Heart right ventricle (tissue), 16 donors: ENCODE results near the gene PPP1R16B. TPM values are rescaled to one million over a fixed set of nuclear protein-coding genes. Genes with fewer than 3 reads are reported as not detected.

Experiments used
- ATAC-seq, 8 donors: fragments of 200-7000 bp; cut with Tn5 transposase; one replicate each; pipeline ENCODE4 v1.9.1; 2020; ENCODE audit warnings: mild to moderate bottlenecking in 8 of 8, moderate library complexity in 8 of 8, moderate number of reproducible peaks in 1 of 8
- DNase-seq, 2 donors: peaks; one replicate each; pipeline ENCODE4 v3.0.0-alpha.2; 2020
- H3K27ac ChIP-seq, 10 donors: fragments of 200-600 bp; sonication (generic) in 2 of 10; one replicate each; pipeline versions ENCODE4 v1.5.0 to v1.8.0; 2020 to 2022; ENCODE audit warnings: mild to moderate bottlenecking in 3 of 10
- H3K27me3 ChIP-seq, 7 donors: fragments of 200-600 bp; one replicate each; pipeline ENCODE4 v1.8.0; 2021 to 2022; ENCODE audit warnings: mild to moderate bottlenecking in 2 of 7
- H3K36me3 ChIP-seq, 9 donors: fragments of 200-600 bp; sonication (generic) in 1 of 9; one replicate each; pipeline versions ENCODE4 v1.5.0 to v1.8.0; 2020 to 2022; ENCODE audit warnings: mild to moderate bottlenecking in 2 of 9
- H3K4me1 ChIP-seq, 9 donors: fragments of 200-600 bp; sonication (generic) in 1 of 9; one replicate each; pipeline versions ENCODE4 v1.5.0 to v1.8.0; 2020 to 2022; ENCODE audit warnings: mild to moderate bottlenecking in 4 of 9
- H3K4me3 ChIP-seq, 10 donors: fragments of 200-600 bp; sonication (generic) in 2 of 10; one replicate each; pipeline versions ENCODE4 v1.5.0 to v1.8.0; 2020 to 2022; ENCODE audit warnings: mild to moderate bottlenecking in 7 of 10, moderate library complexity in 2 of 10
- H3K9me3 ChIP-seq, 11 donors: fragments of 200-600 bp in 10 of 11; sonication (generic) in 2 of 11; one replicate each; pipeline versions ENCODE4 v1.5.0 to v1.8.0; 2013 to 2022; ENCODE audit warnings: mild to moderate bottlenecking in 2 of 11, control low read depth in 1 of 11, moderate library complexity in 1 of 11
- WGBS, 2 donors: extraction: QIAGEN DNeasy Blood & Tissue Kit; methylation state at CpG; one replicate each; pipeline ENCODE4 v1.1.7; 2013; ENCODE audit warnings: inconsistent platforms in 1 of 2; 5-methylcytosine and 5-hydroxymethylcytosine counted together
- intact Hi-C, 10 donors: fragments of 100-400 bp; cut with DNase I; formaldehyde crosslinking; loops; one replicate each; pipeline versions ENCODE4 v1.11.1 to v1.14.2; 2022
- polyA plus RNA-seq, 2 donors: library from polyadenylated mRNA; stranded (reverse); fragments of 200-250 nt; gene quantifications; one replicate each; pipeline ENCODE4 v1.2.3, GENCODE V29; 2013
- total RNA-seq, 10 donors: library from RNA; stranded (reverse); fragmentation: NEBNext Ultra II Directional in 3 of 10; extraction: Animal tissue kit (Norgen Biotek cat#: 25700) in 3 of 10; gene quantifications; one replicate each; pipeline versions ENCODE4 v1.2.1 to v1.2.4, GENCODE V29; 2021 to 2023
- TF ChIP-seq, protein P1 (sequence below), 9 donors: fragments of 200-600 bp; sonication (generic) in 2 of 9; IDR thresholded peaks; one replicate each; pipeline versions ENCODE4 v1.5.0 to v1.8.0; 2021 to 2022; ENCODE audit warnings: antibody characterized with exemption in 9 of 9, mild to moderate bottlenecking in 5 of 9, moderate library complexity in 1 of 9
- donor health status: Arrhythmogenic right ventricular cardiomyopathy.
- donor health status: ischemic (EF 13 %, LVEDD 7.1; RV severe dilation, severe dysfunction).
- donor health status: healthy with polysubstance abuse.
- donor health status: DM: no; HTN: yes; CAD: no.
- donor health status: DM: no; HTN: no; CAD: no.
- donor health status: ischemic (EF 25% LVEDD 6.9; RV normal size, moderate dysfunction).
- donor health status: ischemic (EF 25% LVEDD 5.7; RV mildly dilated, moderate dysfunction).
- donor health status: healthy.
- donor health status: DM: yes; HTN: yes; CAD: no.
- donor health status: Ischemic cardiomyopathy.
- donor health status: ischemic (EF 35%, LVEDD 5.7; RV mildly dilated, moderate dysfunction).
- donor health status: nonischemic (EF 11% LVEDD 7.7; RV severe dilation, severe dysfunction).
- donor health status: DM: yes; HTN: yes; CAD: no.
- donor health status: PGD.
- donor health status: ischemic (EF 29% LVEDD 5.4; RV normal size, mild dysfunction).
- donor health status: nonischemic (EF 23%, LVEDD 6.1; RV moderate dilation, normal function).

PPP1R16B gene
- total and polyA plus RNA-seq, 12 donors: 2.5 to 13.8 (median 5.8) TPM

DNA sequence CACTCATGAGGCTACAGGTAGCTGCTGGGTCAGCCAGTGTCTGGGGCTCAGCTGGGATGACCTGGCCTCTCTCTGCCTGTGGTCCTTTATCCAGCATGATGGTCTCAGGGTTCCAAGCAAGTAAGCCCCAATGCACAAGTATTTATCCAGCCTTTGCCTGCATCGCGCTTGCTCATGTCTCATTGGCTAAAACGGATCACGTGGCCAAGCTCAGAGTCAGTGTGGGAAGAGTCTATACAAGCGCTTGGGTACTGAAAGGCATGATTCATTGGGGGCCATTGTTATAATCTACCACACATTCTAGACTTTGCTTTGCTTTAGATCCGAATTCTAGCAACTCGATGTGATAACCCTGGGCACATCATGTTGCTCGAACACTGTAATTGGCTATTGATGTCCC is 48.3 kb downstream of the PPP1R16B start:
- Histone ChIP-seq H3K27me3 (peaks cover 0 to 4% (median 0%) of the 10 kb centered on the region in 7 donors), H3K4me3 (no peak overlapping the region)
- intact Hi-C loops: no loop called here

DNA sequence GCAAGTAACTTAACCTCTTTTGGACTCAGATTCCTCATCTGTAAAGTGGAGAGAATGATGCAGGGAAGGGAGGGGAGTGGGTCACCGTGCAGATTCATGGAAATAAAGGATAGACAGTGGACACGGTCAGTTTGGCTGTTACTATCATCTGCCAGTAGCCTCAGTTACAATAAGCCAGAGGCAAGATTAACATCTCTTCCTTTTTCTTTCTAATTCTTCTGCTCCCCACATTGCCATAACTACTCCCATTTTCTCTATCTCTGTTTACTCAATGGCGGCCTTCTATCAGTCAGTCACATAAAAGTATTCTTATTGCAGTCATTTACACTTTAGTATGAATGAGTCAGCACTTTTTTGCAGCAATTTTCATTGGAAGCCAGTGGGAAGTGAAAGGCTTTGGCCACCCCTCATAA is 49.2 kb downstream of the PPP1R16B start:
- DNase-seq: no peak
- TF ChIP-seq, protein P1, sequence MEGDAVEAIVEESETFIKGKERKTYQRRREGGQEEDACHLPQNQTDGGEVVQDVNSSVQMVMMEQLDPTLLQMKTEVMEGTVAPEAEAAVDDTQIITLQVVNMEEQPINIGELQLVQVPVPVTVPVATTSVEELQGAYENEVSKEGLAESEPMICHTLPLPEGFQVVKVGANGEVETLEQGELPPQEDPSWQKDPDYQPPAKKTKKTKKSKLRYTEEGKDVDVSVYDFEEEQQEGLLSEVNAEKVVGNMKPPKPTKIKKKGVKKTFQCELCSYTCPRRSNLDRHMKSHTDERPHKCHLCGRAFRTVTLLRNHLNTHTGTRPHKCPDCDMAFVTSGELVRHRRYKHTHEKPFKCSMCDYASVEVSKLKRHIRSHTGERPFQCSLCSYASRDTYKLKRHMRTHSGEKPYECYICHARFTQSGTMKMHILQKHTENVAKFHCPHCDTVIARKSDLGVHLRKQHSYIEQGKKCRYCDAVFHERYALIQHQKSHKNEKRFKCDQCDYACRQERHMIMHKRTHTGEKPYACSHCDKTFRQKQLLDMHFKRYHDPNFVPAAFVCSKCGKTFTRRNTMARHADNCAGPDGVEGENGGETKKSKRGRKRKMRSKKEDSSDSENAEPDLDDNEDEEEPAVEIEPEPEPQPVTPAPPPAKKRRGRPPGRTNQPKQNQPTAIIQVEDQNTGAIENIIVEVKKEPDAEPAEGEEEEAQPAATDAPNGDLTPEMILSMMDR (IDR thresholded peaks at IDR 0.05): no peak
- intact Hi-C loops: no loop called here

More for the DNA sequence above, 48.3 kb downstream of the PPP1R16B start:
- 93 to 96% methylated on average over 8 of the region's 8 CpGs for WGBS, 2 donors
- TF ChIP-seq, protein P1 (IDR thresholded peaks at IDR 0.05): no peak
- no peak for DNase-seq
- H3K27ac ChIP-seq: no peak overlapping the region
- no peaks in the 10 kb centered on the region for H3K36me3 ChIP-seq
- H3K9me3 ChIP-seq: no peaks in the 10 kb centered on the region
- peaks cover 0 to 14% (median 0%) of the 10 kb centered on the region in 9 donors for H3K4me1 ChIP-seq
- ATAC-seq: no peak

DNA sequence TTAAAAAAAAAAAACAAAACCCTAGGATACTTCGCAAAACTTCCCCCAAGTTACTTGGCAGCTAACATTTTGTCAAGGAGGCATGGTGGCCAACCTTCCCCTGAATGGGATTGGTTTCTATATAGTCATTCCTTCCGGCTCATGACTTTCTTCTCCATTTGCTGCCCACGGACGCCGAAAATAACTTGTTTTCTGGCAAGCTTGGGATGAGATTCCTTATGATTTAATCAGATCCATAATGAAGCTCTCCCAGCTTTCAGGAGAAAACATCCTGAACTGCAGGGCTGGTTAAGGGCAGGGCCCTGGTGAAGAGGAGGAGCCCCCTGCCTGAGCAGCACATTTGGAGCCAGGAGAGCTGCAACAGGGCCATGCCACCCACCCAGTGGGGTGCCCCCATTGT is 49.9 kb downstream of the PPP1R16B start:
- Histone ChIP-seq H3K4me3 (no peak overlapping the region), H3K36me3 (no peaks in the 10 kb centered on the region), H3K9me3 (no peaks in the 10 kb centered on the region), H3K4me1 (peaks cover 0 to 15% (median 0%) of the 10 kb centered on the region in 9 donors), H3K27ac (no peak overlapping the region), H3K27me3 (peaks cover 0 to 8% (median 0%) of the 10 kb centered on the region in 7 donors)
- intact Hi-C loops: no loop called here
- TF ChIP-seq, protein P1 (IDR thresholded peaks at IDR 0.05): no peak
- WGBS, 2 donors: 58 to 65% methylated on average over 5 of the region's 5 CpGs
- ATAC-seq (no peak), DNase-seq (no peak)

More for the DNA sequence above, 49.2 kb downstream of the PPP1R16B start:
- H3K27me3 ChIP-seq: peaks cover 0 to 8% (median 0%) of the 10 kb centered on the region in 7 donors
- no peak overlapping the region for H3K27ac ChIP-seq
- H3K4me3 ChIP-seq: no peak overlapping the region
- H3K4me1 ChIP-seq: peaks cover 0 to 15% (median 0%) of the 10 kb centered on the region in 9 donors
- 86 to 88% methylated on average over 3 of the region's 3 CpGs for WGBS, 2 donors
- no peak for ATAC-seq
- H3K9me3 ChIP-seq: no peaks in the 10 kb centered on the region
- no peaks in the 10 kb centered on the region for H3K36me3 ChIP-seq

DNA sequence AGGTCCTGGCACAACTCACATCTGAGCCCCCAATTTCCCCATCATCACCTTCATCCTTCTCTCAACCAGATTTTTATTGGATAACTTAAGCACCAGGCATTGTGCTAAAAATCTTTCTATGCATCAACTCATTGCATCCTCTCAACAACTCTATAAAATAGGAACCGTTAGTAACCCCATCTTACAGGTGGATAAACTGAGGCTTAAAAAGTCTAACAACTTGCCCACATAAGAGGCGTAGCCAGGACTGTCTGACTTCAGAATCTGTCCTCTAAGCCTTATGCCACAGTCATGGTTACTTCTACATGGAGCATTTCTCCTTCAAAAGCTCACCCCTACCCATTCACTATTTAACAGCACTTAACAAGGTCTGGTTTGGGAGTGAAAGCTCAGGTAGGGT is 51.1 kb downstream of the PPP1R16B start:
- Histone ChIP-seq H3K27ac (no peak overlapping the region), H3K4me1 (peaks cover 0 to 15% (median 0%) of the 10 kb centered on the region in 9 donors), H3K27me3 (peaks cover 0 to 8% (median 0%) of the 10 kb centered on the region in 7 donors), H3K4me3 (no peak overlapping the region), H3K36me3 (no peaks in the 10 kb centered on the region), H3K9me3 (no peaks in the 10 kb centered on the region)
- 91% methylated on average over 2 of the region's 2 CpGs for WGBS, 2 donors
- DNase-seq (no peak), ATAC-seq (no peak)
- intact Hi-C loops: no loop called here
- TF ChIP-seq, protein P1 (IDR thresholded peaks at IDR 0.05): no peak
